ENCODE measurements around the gene USP46.

The USP46 gene

GRCh38 chr4:52659001-52659721 is at the start of gene USP46:
USP46 (minus strand) TSS chr4:52659301; CDS start chr4:52659150, 151 bp downstream.
- in situ Hi-C loops (cut with MboI; ENCODE audit: low sequenced_read_pairs): no loop called here

GRCh38 chr4:52704661-52705060 is 45.6 kb upstream of the USP46 start:
- in situ Hi-C loops (cut with MboI; ENCODE audit: low sequenced_read_pairs): no loop called here

- in situ Hi-C loops (cut with MboI; ENCODE audit: low sequenced_read_pairs): no loop called here
Measured at GRCh38 chr4:52704133-52704532, 45.0 kb upstream of the USP46 start.

- in situ Hi-C loops (cut with MboI; ENCODE audit: low sequenced_read_pairs): no loop called here
Measured at GRCh38 chr4:52701207-52701606, 42.1 kb upstream of the USP46 start.

- in situ Hi-C loops (cut with MboI; ENCODE audit: low sequenced_read_pairs): no loop called here
Measured at GRCh38 chr4:52694936-52695335, 35.8 kb upstream of the USP46 start.

GRCh38 chr4:52693492-52693891 is 34.4 kb upstream of the USP46 start:
- in situ Hi-C loops (cut with MboI; ENCODE audit: low sequenced_read_pairs): no loop called here

- in situ Hi-C loops (cut with MboI; ENCODE audit: low sequenced_read_pairs): no loop called here
Measured at GRCh38 chr4:52689096-52689495, 30.0 kb upstream of the USP46 start.

GRCh38 chr4:52687696-52688095 is 28.6 kb upstream of the USP46 start:
- in situ Hi-C loops (cut with MboI; ENCODE audit: low sequenced_read_pairs): no loop called here

- in situ Hi-C loops (cut with MboI; ENCODE audit: low sequenced_read_pairs): no loop called here
Measured at GRCh38 chr4:52685316-52685715, 26.2 kb upstream of the USP46 start.

GRCh38 chr4:52684896-52685295 is 25.8 kb upstream of the USP46 start:
- in situ Hi-C loops (cut with MboI; ENCODE audit: low sequenced_read_pairs): no loop called here

- in situ Hi-C loops (cut with MboI; ENCODE audit: low sequenced_read_pairs): no loop called here
Measured at GRCh38 chr4:52680381-52680780, 21.3 kb upstream of the USP46 start.

GRCh38 chr4:52676536-52676935 is 17.4 kb upstream of the USP46 start:
- in situ Hi-C loops (cut with MboI; ENCODE audit: low sequenced_read_pairs): no loop called here

- in situ Hi-C loops (cut with MboI; ENCODE audit: low sequenced_read_pairs): no loop called here
Measured at GRCh38 chr4:52675111-52675510, 16.0 kb upstream of the USP46 start.

GRCh38 chr4:52670739-52671138 is 11.6 kb upstream of the USP46 start:
- in situ Hi-C loops (cut with MboI; ENCODE audit: low sequenced_read_pairs): no loop called here

- in situ Hi-C loops (cut with MboI; ENCODE audit: low sequenced_read_pairs): no loop called here
Measured at GRCh38 chr4:52670121-52670520, 11.0 kb upstream of the USP46 start.

- in situ Hi-C loops (cut with MboI; ENCODE audit: low sequenced_read_pairs): no loop called here
Measured at GRCh38 chr4:52665592-52665991, 6.5 kb upstream of the USP46 start.

- in situ Hi-C loops (cut with MboI; ENCODE audit: low sequenced_read_pairs): no loop called here
Measured at GRCh38 chr4:52664479-52664878, 5.4 kb upstream of the USP46 start.

- in situ Hi-C loops (cut with MboI; ENCODE audit: low sequenced_read_pairs): no loop called here
Measured at GRCh38 chr4:52661966-52662690, 3.0 kb upstream of the USP46 start.

- in situ Hi-C loops (cut with MboI; ENCODE audit: low sequenced_read_pairs): no loop called here
Measured at GRCh38 chr4:52660643-52661042, 1.5 kb upstream of the USP46 start.

GRCh38 chr4:52659722-52660261 is 691 bp upstream of the USP46 start:
- in situ Hi-C loops (cut with MboI; ENCODE audit: low sequenced_read_pairs): no loop called here

- in situ Hi-C loops (cut with MboI; ENCODE audit: low sequenced_read_pairs): no loop called here
Measured at GRCh38 chr4:52658641-52659000, 480 bp downstream of the USP46 start.
